HCT116 (cell line): ENCODE results near the gene KCNN3.

ENCODE experiments used
- CTCF ChIP-seq, 3 experiments: fragments of 200-600 bp in 1 of 3; sonication (generic) in 1 of 3; IDR thresholded peaks in 2 of 3; conservative IDR thresholded peaks in 1 of 3; 2 replicates each; pipeline ENCODE4 v1.5.1; 2012 to 2017; ENCODE audit warnings: low read depth in 2 of 3, low read length in 2 of 3, antibody characterized with exemption in 1 of 3, borderline replicate concordance in 1 of 3, control low read depth in 1 of 3, mild to moderate bottlenecking in 1 of 3, mixed read lengths in 1 of 3, mixed run types in 1 of 3, moderate library complexity in 1 of 3; ENCODE audit not compliant: insufficient read depth in 1 of 3
- EGR1 ChIP-seq: IDR thresholded peaks from 2 replicates; pipeline ENCODE4 v1.6.1; 2012; ENCODE audit warnings: low read depth
- FOSL1 ChIP-seq: IDR thresholded peaks from 2 replicates; pipeline ENCODE4 v1.6.1; 2012; ENCODE audit warnings: low read depth
- POLR2A ChIP-seq: IDR thresholded peaks from 2 replicates; pipeline ENCODE4 v1.7.0; 2011; ENCODE audit warnings: borderline replicate concordance; ENCODE audit not compliant: insufficient read depth, insufficient read length; ENCODE audit errors: extremely low read depth
- RAD21 ChIP-seq: IDR thresholded peaks from 2 replicates; pipeline ENCODE4 v1.6.1; 2012; ENCODE audit warnings: low read depth, mild to moderate bottlenecking
- SIN3A ChIP-seq: IDR thresholded peaks from 2 replicates; pipeline ENCODE4 v1.6.1; 2012; ENCODE audit warnings: low read depth

- TF ChIP-seq CTCF (IDR thresholded peaks at IDR 0.05 in 2 of 3, conservative IDR thresholded peaks at IDR 0.05 in 1 of 3; ENCODE audit: borderline replicate concordance in 1 of 3, insufficient read depth in 1 of 3, low read depth in 2 of 3, low read length in 2 of 3) (no peak), EGR1 (no peak), SIN3A (no peak), RAD21 (no peak), POLR2A (no peak), FOSL1 (no peak)
These were observed 57.2 kb downstream of the KCNN3 start for GRCh38 chr1:154812877-154813276.
